GM12874 (cell line): ENCODE data around the gene CSKMT.

Experiments used
- CTCF ChIP-seq: IDR thresholded peaks from 2 replicates; pipeline ENCODE4 v1.5.1; 2011; ENCODE audit warnings: low read depth, mild to moderate bottlenecking, control low read depth, low read length, moderate library complexity; ENCODE audit not compliant: insufficient read depth

The CSKMT gene

GRCh38 chr11:62649486-62649885 lies 15.6 kb upstream of the CSKMT start:
- no peak for TF ChIP-seq CTCF

- TF ChIP-seq CTCF: no peak
These were observed 12.7 kb upstream of the CSKMT start for GRCh38 chr11:62652161-62653006.

GRCh38 chr11:62654297-62654696 lies 10.8 kb upstream of the CSKMT start:
- no peak for TF ChIP-seq CTCF

- TF ChIP-seq CTCF: no peak
These were observed 8.2 kb upstream of the CSKMT start for GRCh38 chr11:62656796-62657429.

- no peak for TF ChIP-seq CTCF
These were observed 572 bp upstream of the CSKMT start for GRCh38 chr11:62664405-62665074.

GRCh38 chr11:62665599-62666258 lies 617 bp downstream of the CSKMT start:
- TF ChIP-seq CTCF: no peak

- TF ChIP-seq CTCF: no peak
These were observed 1.3 kb downstream of the CSKMT start for GRCh38 chr11:62666259-62666926.
